Smooth muscle cell of the coronary artery (primary cell): Measurements from ENCODE around the gene ARHGEF12. TPM values are rescaled to one million over a fixed set of nuclear protein-coding genes. Genes with fewer than 3 reads are reported as not detected.

Experiments
- total RNA-seq: library from RNA; depleted of rRNA; stranded (reverse); fragments of >200 nt; gene quantifications from 2 replicates; pipeline ENCODE4 v1.2.3, GENCODE V29; 2014; ENCODE audit warnings: low replicate concordance

The ARHGEF12 gene, protein sequence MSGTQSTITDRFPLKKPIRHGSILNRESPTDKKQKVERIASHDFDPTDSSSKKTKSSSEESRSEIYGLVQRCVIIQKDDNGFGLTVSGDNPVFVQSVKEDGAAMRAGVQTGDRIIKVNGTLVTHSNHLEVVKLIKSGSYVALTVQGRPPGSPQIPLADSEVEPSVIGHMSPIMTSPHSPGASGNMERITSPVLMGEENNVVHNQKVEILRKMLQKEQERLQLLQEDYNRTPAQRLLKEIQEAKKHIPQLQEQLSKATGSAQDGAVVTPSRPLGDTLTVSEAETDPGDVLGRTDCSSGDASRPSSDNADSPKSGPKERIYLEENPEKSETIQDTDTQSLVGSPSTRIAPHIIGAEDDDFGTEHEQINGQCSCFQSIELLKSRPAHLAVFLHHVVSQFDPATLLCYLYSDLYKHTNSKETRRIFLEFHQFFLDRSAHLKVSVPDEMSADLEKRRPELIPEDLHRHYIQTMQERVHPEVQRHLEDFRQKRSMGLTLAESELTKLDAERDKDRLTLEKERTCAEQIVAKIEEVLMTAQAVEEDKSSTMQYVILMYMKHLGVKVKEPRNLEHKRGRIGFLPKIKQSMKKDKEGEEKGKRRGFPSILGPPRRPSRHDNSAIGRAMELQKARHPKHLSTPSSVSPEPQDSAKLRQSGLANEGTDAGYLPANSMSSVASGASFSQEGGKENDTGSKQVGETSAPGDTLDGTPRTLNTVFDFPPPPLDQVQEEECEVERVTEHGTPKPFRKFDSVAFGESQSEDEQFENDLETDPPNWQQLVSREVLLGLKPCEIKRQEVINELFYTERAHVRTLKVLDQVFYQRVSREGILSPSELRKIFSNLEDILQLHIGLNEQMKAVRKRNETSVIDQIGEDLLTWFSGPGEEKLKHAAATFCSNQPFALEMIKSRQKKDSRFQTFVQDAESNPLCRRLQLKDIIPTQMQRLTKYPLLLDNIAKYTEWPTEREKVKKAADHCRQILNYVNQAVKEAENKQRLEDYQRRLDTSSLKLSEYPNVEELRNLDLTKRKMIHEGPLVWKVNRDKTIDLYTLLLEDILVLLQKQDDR (N-terminal part only)
- 51.4 and 54.5 TPM in 2 replicates for total RNA-seq

DNA sequence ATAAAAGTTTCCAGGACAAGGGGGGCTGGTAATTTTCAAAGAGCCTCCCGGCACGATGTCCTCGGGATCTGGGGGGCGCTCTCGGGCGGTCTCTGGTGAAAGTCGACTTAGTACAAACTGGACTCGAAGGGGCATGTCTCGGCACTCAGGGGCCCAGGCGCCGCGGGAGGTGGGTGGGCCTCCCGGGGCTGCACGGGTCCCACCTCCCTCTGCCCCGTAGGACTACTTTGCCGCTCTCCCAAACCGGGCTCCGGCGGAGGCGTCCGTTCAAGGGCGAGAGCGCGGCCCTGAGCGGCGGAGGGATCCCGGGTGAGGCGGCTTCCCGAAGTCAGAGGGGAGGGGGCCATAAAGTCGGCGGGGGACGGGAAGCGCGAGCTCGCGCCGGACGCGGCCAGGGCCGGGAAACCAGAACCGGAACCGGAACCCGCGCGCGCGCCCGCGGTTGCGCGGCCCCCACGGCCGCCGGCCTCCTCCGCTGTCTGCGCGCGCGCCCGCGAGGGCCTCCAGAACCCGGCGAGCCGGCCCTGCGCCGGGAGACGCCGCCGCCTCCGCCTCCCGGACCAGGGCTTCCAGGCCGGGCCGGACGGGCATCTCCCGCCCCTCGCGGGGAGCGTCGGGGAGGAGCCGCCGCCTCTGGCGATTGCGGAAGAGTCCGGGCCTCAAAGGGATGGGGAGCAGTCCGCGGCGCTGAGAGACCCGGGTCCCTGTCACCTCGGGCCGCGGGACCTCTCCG, at the start of gene ARHGEF12:
Gene ARHGEF12, plus strand, starts transcription at position 506 of the 733 bp plus-strand sequence. CDS start 831 bp downstream, outside the sequence.

DNA sequence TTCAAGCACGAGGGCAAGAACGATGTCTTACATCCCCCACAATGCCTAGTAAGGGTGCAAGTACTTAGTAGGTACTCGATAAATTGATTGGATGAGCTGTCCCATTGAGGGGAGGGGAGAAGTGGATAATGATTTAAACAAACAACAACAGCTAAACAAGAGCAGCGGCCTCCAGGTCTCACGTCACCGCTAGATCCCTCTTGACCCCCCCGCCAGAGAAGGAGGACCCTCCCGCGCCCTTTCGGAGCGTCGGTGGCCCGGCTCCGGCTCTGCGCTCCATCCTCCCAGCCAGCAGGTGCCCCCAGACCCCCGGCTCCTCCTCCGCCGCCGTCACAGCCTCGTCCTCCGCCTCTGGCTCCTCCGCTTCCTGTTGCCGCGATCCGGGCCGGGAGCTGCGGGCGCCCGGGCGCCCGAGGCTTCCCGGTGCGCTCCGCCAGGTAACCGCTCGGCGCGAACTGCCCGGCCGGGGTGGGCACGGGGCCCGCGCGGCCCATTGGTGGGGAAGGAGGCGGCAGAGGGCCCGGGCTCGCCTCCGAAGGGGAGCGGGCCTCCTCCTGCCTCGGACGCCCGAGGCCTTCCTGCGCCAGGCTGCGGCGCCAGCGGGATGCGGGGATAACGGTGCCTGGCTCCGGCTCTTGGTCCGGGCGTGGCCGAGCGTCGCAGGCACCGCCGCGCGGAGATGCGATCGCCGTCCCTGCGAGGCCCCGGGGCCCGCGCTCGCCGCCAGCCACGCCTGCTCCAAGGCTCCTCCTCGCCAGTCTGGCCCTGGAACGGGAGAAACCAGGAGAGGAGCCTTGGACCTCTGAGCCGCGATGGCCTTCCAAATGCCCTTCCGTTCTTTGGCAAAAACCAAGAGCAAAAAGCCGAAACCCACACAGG, 11.0 kb upstream of the ARHGEF12 start, which contains the start of gene TLCD5:
Gene TLCD5, plus strand, starts transcription at position 368 of the 879 bp plus-strand sequence. CDS start 2,143 bp downstream, outside the sequence.

DNA sequence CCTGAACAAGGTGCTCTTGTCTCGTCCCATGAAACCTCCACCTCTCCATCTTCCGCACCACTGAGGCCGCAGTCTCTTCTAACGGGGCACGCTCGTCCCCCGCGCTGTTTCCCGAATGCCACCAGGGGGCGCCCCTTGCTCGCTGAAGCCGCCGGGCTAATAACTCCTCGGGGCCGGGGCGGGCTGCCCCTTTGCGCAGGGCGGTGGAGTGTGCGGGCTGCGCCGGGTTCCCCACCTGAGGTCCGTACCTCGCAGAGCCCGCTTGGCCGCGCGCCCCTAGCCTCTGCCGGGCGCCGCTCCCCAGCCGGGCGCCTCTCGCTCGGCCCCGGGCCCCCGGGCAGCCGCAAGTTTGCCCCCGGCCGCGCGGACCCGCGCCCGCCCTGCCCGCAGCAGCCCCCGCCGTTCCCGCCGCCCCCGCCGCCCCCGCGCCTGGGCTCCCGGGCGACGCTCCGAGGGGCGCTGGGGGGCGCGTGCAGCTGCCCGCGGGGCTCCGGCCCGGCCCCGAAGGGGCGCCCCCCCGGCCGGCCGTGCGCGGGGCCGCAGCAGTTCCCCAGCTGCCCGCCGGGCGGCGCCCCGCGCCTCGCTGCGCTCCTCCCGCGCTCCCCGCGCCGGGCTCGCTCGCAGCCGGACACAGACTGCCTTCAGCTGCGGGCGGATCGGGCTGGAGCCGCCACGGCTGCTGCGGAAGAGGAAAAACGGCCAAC, 175.1 kb downstream of the ARHGEF12 start, which contains the start of gene GRIK4:
Gene GRIK4, plus strand, starts transcription at position 633 of the 704 bp plus-strand sequence. CDS start 148,571 bp downstream, outside the sequence.

Other genes with a start within 250 kb of the ARHGEF12 start
- not detected in 2 replicates for gene TRIM29, start 198.3 kb upstream of the ARHGEF12 start, total RNA-seq
- 9.7 and 20.1 TPM in 2 replicates for gene OAF, start 125.4 kb upstream of the ARHGEF12 start, total RNA-seq
- not detected in 2 replicates for gene POU2F3, start 96.3 kb upstream of the ARHGEF12 start, total RNA-seq
- 4.7 and 7.1 TPM in 2 replicates for gene TLCD5, start 11.1 kb upstream of the ARHGEF12 start, total RNA-seq
- gene GRIK4, start 175.3 kb downstream of the ARHGEF12 start, total RNA-seq, result 0.12 TPM in 1 of 2 replicates, not detected in the other